Stimulated activated naive CD8-positive, alpha-beta T cell treated with anti-CD3 and anti-CD28 coated beads, Interleukin-15, Interleukin-2, amounts not matched to agents 100 U/mL and 50 U/mL, for 24 hours (primary cell): ENCODE measurements around the gene PBX3.

ENCODE experiments used
- ATAC-seq: fragments of 150-1000 bp; cut with Tn5 transposase; one replicate; pipeline ENCODE4 v1.10.0; 2021
- DNase-seq: peaks from one replicate; pipeline ENCODE4 v3.0.0; 2021

Gene PBX3

DNA sequence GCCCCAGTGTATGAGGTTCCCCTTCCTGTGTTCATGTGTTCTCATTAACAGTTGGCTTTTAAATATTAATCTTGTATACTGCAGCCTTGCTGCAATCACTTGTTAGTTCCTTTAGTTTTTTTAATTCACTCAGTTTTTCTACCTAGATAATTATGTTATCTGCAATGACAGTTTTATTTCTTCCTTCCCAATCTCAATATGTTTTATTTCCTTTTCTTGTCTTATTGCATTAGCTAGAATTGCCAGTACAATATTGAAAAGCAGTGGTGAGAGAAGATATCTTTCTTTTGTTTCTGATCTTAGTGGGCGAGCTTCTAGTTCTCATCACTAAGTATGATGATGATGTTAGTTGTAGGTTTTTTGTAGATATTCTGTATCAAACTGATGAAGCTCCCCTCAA lies 232.2 kb downstream of the PBX3 start:
- ATAC-seq, result no peak
- DNase-seq, result no peak

DNA sequence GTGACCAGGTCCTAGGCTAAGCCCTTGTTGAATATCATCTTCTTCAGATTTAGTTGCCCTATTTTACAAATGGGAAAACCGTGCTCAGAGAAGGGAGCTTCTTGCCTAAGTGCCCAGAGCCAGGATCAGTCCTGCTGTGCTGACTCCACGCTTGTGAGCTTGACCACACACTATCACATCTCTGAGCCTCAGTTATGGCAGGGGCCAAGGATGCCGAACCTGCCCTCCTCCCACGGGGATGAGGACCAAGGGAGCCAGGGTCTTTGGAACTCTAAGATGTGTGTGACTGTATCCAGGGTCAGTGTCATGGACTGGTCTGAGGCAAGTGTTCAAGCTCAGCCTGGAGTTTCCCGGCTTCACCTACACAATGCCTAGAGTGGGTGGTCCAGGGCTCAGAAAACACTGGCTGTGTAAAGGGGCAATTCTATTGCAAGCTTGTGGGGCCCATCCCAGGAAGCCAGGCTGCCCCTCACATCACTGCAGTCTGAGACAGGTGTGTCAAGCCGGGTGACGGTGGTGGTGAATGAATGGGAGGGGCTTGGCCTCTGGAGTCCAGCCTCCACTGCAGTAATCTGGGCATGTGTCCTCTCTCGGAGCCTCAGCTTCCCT lies 235.7 kb downstream of the PBX3 start:
- DNase-seq (no peak), ATAC-seq (no peak)

DNA sequence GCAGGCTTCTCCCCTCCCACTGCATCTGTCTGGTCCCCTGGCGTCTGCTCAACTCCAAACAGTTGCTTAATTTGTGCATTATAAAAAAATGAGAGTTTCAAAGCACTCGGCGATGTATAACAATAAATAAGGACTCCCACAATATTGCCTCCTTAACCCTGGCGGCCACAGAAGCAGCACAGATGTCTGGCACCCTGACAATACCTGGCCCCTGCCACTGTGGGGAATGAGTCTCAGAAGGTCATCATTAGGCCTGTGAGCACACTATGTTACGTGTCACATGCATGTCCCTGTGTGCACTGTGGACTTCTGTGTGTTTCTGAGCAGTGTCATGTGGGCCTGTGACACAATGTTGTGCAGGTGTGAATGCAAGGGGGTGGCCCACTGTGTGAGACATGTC lies 236.5 kb downstream of the PBX3 start:
- DNase-seq, result no peak

DNA sequence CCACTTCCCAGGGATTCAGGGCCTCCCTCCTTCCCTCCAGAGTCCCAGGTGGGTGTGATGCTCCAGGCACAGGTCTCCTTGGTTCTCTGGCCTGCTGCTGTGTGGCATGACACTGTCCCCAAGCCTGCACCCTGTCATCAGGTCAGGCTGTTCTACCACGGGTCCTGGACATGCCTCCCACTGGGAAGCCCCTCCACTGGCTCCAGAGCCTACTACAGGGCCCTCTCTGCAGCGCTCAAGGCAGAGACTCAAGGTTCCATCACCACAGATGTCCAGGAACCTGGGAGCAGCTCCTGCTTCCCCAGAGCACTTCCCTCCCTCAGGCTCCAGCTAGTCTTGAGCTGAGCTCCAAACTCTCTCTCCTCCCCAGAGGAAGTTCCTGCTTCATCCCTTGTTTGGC lies 237.3 kb downstream of the PBX3 start:
- no peak for ATAC-seq

More for the DNA sequence above, 236.5 kb downstream of the PBX3 start:
- no peak for ATAC-seq

GRCh38 chr9:125985142-125985997 lies 238.2 kb downstream of the PBX3 start:
- no peak for DNase-seq
- ATAC-seq, result no peak

More for the DNA sequence above, 237.3 kb downstream of the PBX3 start:
- no peak for DNase-seq

- ATAC-seq (no peak), DNase-seq (no peak)
Observed at GRCh38 chr9:125985998-125986655, 239.0 kb downstream of the PBX3 start.

DNA sequence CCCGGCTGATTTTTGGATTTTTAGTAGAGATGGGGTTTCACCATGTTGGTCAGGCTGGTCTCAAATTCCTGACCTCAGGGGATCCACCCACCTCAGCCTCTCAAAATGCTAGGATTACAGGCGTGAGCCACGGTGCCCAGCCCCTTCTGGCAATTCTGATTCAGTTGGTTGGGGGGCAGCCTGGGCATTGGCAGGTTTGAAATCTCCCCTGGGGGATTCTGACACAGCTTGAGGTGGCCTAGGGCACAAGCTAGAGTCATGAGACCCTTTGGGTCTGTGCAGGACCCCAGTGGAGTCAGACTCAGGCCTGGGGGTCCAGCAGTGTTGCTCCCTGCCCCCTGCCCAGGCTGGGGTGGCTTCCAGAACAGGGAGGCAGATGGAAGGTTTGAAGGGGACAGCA lies 239.8 kb downstream of the PBX3 start:
- DNase-seq, result no peak
- no peak for ATAC-seq

GRCh38 chr9:125987420-125987819 lies 240.2 kb downstream of the PBX3 start:
- DNase-seq (no peak), ATAC-seq (no peak)

GRCh38 chr9:125988479-125989050 lies 241.4 kb downstream of the PBX3 start:
- no peak for ATAC-seq
- no peak for DNase-seq

- ATAC-seq, result no peak
Observed at GRCh38 chr9:125989090-125989501, 241.9 kb downstream of the PBX3 start.

GRCh38 chr9:125989524-125990180 lies 242.5 kb downstream of the PBX3 start:
- ATAC-seq (no peak), DNase-seq (no peak)

More at GRCh38 chr9:125989090-125989501, 241.9 kb downstream of the PBX3 start:
- no peak for DNase-seq

DNA sequence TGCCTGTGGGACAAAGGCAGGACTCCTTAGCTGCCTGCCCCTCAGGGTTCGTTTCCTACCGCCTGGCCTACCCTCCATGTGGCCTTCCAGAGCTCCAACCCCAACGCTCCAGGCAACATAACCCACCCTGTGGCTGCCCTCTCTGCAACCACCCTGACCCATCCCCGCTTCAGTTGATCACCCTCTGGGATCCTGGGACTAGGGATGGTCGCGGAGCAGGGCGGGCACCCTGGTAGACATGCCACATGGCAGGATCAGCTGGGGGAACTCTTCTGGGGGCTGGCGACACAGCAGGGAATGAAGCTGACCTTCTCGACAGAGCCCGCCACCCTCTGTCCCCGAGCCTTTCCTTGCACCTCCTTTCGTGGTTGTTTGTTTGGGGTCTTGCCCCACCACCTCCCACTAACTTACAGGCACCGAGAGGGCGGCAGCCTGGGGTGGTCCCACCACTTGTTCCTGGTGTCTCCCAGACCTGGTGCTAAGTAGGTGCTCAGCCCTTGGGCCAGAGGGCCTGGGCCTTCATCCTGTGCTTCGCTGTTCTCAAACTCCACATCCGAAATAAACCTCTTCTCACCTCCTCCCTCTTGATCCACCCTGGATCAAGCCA lies 243.1 kb downstream of the PBX3 start:
- ATAC-seq (no peak), DNase-seq (no peak)

- ATAC-seq (no peak), DNase-seq (no peak)
Observed at GRCh38 chr9:125990793-125991220, 243.6 kb downstream of the PBX3 start.

GRCh38 chr9:125991886-125992529 lies 244.8 kb downstream of the PBX3 start:
- DNase-seq (no peak), ATAC-seq (no peak)

DNA sequence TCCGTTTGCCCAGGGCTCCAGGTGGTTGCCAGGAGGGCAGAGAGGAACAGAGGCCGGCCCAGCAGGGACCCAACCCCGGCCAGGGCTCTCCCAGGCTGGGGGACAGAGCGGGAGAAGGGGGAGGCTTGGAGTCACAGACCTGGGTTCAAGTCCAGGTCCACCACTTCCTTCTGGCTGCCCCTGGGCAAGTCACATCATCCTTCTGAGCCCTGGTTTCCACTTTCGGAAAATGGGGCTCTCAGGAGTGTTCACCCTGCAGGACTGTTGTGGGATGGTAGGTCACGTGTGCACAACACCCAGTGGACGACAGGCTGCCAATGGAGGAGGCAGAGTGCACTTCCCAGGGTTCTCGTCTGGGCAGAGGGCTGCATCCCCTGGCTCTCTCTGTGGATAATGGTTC lies 245.4 kb downstream of the PBX3 start:
- DNase-seq (no peak), ATAC-seq (no peak)

DNA sequence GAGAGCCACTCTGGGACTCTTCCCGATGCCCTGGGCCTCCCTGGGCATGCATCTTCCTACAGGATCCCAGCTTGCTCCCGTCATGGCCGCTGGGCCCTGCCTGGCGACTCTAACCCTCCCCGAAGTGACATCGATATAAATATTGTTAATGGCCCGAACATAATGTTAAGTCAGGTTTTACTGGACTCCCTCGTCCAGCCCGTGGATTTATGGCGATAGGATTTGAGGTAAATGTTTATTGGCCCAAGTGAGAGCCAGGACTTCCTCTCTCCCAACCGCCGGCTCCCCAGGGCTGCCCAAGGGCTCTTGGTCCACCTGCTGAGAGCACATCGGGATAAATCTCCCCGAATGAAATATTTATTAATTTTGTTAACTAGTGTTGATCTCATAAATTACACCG lies 246.3 kb downstream of the PBX3 start:
- ATAC-seq (no peak), DNase-seq (no peak)

DNA sequence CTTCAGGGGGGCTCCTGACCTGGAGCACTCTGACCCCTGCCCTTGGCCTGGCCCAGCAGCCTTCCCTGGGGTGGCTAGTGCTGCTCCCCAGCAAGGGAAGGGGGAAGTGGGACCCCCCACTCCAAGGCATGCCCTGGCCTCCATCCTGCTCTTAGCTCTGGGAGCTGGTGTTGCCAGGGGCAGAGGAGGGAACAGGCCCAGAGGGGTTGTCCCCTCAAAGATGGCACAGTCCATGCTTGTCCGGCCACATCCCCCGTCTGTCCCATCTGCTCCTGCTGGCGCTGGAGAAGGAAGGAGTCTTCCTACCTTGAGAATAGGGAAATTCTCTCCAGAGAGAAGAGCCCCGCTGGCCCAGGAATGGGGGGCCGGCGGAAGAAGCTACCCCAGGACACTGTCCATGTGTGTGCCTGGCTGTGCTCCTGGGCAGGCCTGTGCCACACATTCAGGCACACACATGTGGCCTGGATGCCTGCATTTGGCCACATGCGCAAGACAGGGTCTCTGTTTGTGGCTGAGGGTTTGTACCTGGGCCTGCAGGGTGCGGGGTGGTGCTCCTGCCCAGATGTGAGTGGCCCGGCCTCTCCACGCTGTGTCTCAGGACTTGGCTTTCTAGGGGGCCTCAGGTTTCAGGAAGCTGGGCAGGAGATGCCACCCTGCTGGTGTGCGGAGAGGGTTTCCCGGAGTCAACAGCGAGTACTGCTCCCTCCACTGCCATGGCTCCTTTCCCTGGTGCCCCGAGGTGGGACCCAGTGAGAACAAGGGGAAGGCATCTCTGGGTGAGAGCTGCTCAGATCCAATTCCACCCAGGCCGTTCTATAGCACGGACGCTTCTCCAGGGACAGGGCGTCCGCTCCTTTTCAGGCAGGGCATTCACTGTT lies 247.1 kb downstream of the PBX3 start:
- no peak for DNase-seq

DNA sequence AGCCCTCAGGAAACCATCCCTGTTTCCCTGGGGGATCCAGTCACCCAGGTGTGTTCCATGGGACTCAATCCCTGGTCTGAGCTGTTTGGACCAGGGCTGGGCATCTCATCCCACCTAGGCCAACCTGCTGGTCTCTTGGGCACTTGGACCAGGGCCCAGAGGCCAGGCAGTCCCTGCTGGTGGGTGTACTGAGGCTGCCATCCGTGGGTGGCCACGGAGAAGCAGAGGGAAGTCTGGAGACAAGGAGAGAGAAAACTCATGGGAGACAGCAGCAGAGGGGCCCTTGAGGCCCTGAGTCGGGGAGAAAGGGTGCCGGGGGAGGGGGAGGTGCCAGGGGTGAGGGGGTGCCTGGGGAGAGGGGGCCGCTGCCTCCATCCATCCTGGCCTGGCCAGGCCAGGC lies 247.8 kb downstream of the PBX3 start:
- no peak for ATAC-seq
- DNase-seq, result no peak

More for the DNA sequence above, 247.1 kb downstream of the PBX3 start:
- no peak for ATAC-seq

DNA sequence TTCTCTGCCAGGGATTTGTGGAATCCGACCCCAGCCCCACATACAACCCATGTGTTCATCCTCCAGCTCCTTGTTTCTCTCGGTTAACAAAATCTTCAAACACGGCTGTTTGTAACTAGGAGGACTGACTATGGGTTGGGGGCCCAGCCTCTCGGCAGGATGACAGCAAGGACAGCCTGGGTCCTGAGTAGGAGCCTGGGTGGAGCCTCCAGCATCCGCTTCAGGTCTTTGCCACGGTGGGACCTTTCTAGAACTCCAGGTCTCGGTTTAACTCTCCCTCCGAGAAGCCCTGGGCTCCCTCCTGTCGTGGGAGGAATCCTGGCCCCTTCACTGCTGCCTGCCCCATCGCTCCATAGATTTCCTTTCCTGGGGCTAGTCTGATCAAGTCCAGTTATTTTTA lies 248.5 kb downstream of the PBX3 start:
- ATAC-seq, result no peak

GRCh38 chr9:125996791-125997190 lies 249.6 kb downstream of the PBX3 start:
- ATAC-seq, result no peak
- DNase-seq, result no peak

More for the DNA sequence above, 248.5 kb downstream of the PBX3 start:
- no peak for DNase-seq
